Jurkat, Clone E6-1 (cell line): Measurements from ENCODE around the gene OTOS.

ENCODE experiments used
- DNase-seq: peaks from one replicate; pipeline ENCODE4 v3.0.0-alpha.2; 2011; ENCODE audit warnings: low read depth, low spot score
- H3K4me3 ChIP-seq: 2 replicates; pipeline ENCODE4 v1.5.1; 2011; ENCODE audit warnings: mild to moderate bottlenecking, low read length, control low read depth, moderate library complexity

Gene OTOS

DNA sequence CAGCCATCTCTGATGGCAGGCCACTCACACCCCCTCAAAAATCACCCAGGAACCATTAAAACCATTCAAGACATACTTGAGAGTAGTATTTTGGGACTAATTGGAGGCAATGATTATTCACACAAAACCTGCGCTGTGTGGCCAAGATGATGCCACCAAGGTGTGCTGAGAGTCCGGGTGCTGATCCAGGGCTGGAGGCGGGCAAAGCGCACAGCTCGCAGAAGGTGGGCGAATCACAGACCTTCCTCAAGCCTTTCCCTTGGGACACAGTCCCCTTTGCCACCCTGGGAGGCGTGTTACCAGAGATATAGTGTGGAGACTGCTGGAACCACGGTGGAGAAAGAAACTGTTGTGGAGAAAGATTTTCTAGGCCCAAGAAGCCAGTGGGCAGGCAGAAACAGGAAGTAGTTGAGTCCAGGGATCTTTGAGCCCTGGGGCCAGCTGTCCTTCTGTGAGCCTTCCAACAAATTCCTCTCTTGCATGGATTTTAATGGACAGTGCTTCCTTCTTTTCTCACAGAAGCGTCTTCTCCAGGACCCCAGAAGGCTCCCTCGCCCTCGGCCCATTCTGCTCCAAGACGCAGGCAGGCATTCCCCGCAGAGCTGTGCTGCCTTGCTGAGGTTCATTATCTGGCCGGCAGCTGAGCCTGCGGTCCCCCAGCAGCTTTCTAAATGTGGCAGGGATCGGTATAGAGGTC lies 12.4 kb downstream of the OTOS start:
- no peak for DNase-seq
- H3K4me3 ChIP-seq, result no peak overlapping the region

DNA sequence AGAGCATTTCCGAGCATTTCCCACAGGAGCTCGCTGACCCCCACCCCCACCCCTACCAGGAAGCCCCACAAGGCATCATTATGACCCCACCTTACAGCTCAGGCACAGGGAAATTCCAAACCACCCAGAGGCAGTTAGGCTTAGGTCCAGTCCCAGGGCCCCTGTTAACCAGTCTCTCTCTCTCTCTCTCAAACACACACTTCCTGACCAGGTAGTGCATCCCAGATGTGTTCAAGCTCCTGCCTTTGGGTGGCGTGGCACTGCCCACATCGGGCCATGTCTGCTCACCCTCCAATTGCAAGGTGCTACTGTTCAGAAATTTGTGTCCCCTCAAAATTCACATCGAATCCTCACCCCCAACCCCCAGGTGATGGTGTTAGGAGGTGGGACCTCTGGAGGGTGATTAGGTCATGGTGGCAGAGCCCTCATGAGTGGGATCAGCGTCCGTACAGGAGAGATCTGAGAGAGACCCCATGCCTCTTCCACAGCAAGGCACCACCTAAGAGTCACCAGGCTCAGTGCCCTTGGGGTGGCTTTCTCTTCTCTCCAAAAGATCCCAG lies 13.2 kb downstream of the OTOS start:
- no peak for DNase-seq
- H3K4me3 ChIP-seq, result no peak overlapping the region

DNA sequence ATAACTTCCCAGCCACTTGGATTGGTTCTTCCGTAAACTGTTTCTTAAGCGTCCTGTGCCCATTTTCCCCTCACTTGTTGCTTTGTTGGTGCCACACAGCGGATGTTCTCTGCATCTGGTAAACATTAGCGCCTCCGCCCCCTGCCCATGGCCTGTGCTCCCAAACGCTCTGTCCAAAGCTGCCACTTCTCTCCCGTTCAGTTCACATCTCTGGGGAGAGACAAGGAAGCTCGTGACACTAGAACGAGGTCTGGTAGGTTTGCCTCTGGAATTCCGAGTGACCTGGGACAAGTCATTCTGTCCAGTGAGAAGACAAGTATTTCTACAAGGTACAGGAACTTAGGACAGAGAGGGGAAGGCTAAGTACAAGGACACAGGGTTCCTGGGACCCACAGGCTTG lies 13.7 kb downstream of the OTOS start:
- no peak for DNase-seq
- no peak overlapping the region for H3K4me3 ChIP-seq

DNA sequence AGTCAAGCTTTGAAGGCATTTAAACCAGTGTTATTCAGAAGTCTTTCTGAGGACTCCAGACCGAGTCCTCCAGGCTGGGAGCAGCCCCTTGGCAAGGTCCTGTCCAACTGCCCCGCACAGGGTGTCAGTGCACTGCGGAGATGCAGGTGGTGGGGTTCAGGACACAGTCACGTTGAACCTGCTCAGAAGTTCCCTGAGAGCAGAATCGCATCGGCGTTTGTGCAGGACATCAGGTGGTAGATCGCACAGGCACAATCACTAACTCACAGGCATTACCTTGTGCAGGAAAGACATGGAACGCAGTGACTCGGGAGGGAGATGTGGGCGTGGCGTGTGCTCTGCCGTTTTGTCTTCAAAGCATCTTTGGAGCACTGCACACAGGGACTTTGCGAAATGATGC lies 14.7 kb downstream of the OTOS start:
- DNase-seq, result no peak
- no peak overlapping the region for H3K4me3 ChIP-seq

DNA sequence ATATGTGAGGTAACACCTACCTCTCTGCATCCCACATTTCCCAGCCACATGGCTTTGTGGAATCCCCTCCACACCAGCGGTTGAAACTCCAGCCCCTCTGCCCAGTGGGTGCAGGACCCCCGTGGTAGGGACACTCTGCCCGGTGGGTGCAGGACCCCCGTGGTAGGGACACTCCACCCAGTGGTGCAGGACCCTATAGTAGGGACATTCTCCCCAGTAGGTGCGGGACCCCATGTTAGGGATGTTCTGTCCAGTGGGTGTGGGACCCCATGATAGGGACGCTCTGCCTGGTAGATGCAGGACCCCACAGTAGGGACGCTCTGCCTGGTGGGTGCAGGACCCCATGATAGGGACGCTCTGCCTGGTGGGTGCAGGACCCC lies 15.8 kb downstream of the OTOS start:
- no peak for DNase-seq

DNA sequence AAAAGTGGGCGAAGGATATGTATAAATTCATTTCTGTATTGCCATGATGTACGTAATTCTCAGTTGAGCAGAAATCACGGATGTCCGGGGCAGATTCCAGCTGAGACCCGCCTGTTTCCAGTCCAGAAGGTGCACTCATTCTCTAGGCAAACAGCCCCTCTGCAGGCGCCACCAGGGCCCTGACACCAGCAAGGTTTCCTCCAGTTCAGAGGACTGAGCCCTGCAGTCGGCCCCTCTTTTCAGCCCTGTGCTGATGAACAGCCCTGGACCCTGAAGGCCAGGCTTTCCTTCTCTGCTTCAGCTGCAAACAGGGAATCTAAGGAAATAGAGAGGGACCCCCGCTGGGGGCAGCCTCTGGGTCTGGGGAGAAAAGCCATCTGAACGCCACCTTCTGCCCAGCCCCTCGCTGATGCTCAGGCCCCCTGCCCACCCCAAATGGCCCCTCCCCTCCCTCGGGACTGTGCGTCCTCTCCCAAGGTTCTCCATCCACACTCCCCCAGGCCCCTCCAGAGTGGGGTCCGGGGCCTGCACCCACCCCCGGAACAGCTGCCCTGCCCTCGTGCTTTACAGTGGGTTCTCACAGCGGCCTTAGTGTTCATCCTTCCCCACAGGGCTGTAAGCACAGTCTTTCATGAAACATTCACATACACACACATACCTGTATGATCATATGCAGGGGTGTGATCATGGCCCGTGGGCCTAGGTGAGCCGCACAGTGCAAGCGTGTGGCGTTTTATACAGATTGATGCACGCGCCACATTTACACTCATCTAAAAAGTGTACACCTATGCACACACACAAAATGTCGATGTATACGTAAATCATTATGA lies 16.4 kb downstream of the OTOS start:
- no peak overlapping the region for H3K4me3 ChIP-seq
- no peak for DNase-seq

More for the DNA sequence above, 15.8 kb downstream of the OTOS start:
- H3K4me3 ChIP-seq, result no peak overlapping the region

DNA sequence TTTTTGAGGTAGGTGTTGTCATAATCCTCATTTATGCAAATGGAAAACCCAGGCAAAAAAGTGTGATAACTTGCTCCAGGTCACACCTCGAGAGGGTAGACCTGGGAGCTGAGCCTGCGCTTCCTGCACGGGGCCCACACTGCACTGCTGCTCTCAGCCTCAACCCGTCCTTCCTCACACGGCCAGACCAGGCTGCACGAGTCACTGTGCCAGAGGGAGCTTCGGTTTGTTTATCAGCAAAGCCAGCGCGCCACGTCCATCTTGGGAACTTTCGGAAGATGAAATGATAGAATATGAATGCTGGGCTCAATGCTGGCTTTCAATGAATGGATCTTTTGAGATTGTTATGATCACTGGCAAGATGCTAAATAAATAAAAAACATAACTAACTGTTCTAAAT lies 18.8 kb downstream of the OTOS start:
- H3K4me3 ChIP-seq, result no peak overlapping the region
- no peak for DNase-seq

DNA sequence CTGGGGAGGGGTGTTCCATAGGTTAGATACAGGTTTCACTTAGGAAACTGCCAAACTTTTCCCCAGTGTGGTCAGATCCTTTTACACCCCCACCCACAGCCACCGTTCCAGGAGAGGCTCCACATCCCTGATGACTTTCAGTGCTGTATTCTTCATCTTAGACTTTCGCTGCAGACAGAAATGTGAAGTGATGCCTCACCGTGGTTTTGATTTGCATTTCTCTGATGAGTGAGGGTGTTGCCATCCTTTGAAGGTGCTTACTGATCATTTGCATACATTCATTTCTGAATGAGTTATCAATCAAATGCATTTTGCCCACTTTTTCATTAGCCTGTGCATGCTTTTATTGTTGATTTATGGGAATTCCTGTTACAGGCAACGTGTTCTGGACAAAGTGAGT lies 19.3 kb downstream of the OTOS start:
- DNase-seq, result no peak
- H3K4me3 ChIP-seq, result no peak overlapping the region

DNA sequence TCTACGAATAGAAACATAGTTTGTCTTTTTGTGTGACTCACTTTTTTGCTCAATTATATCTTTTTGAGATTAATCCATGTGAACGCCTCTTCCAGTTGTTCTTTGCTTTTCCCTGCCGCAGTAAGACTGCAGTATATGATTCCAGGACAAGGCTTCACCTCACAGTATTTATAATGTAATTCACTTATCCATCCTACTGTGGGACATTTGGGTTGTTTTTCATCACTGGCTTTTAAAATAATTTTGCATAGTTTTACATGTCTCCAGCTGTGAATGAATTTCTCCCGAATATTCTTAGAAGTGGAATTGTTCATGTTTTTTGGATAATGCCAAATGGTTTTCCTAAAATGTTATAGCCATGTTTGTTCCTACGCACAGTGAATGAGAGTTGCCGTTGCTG lies 26.2 kb downstream of the OTOS start:
- DNase-seq, result no peak
- no peak overlapping the region for H3K4me3 ChIP-seq

DNA sequence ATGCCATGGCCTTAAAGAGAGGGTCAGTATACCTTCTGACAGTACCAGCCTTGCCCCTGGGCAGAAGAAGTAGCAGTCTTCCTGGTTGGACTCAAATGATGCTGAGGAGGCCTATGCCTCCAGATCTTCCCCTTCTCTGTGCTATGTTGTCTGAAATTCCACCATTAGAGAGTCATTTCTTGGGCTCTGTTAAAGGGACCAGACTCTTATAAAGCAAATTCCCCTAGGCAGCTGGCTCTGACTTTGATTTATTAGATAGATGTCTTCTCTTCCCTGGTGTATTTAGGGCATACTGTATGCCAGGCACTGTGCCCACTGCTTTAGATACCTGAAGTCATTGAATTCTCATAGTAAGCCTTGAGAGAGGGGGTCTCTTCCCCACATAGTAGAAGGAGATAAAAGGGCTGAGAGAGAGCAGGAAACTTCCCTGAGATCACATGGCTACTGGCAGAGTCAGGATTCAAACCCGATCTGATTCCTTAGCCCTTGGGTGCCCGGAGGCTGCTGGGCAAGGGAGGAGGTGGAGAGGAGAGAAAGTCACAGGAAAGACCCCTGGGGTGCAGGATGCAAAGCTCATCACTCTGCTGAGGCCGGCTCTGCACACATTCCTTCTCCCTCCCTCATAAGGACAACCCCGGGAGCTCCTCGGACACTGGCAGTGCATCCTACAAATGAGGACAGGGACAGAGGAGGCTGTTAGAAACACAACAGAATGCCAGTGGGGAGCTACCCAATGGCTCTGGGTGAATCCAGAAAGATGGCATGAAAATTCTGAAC lies 27.4 kb downstream of the OTOS start:
- no peak for DNase-seq
- H3K4me3 ChIP-seq, result no peak overlapping the region

DNA sequence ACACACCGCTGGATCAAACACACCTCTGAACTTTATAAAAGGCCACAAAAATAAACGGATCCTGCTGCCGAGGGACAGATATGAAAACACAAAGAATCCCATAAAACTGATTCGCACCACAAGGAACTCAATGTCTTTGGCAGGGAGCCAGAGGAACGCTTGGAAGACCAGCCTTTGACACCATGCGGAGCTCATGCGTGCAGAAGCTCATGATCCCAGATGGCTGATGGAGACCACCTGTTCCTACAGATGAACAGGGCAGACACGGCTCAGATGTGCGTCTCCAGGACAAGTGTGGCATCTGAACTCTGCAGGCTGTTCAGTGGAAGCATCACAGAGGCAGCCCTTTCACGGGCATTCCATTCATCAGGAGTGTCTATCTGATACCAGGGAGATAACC lies 29.2 kb downstream of the OTOS start:
- no peak overlapping the region for H3K4me3 ChIP-seq
- no peak for DNase-seq

DNA sequence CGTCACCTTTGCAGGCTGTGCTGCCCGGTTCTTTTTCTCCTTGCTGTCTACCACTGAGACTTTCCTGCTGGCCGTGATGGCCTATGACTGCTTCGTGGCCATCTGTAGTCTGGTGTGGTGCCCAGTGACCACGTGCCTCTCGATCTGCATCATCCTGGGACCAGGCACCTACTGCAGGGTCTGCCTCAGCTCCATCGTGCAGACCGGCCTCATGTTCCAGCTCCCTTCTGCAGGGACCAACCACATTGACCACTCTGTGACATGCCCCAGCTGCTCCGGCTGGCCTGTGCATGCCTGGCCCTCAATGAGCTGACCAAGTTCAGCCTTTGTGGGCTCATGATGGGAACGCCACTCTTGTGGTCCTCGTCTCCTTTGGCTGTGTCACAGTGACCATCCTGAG lies 31.1 kb downstream of the OTOS start:
- no peak overlapping the region for H3K4me3 ChIP-seq

DNA sequence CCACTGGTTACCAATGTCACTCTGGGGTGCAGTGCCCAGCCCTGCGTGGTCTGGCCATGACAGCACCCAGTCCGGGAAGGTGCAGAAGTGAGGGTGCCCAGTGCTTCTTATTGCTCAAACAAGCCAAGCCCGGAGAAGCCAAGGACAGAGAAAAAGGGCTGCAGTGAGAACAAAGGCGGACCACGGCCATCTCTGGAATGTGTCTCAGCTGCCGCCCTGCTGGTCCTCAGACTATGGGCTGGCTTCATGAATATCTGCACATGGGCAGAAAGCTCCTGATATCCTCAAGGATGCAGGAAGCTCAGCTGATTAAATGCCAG lies 33.0 kb downstream of the OTOS start:
- no peak overlapping the region for H3K4me3 ChIP-seq
- DNase-seq, result no peak

More for the DNA sequence above, 31.1 kb downstream of the OTOS start:
- no peak for DNase-seq

DNA sequence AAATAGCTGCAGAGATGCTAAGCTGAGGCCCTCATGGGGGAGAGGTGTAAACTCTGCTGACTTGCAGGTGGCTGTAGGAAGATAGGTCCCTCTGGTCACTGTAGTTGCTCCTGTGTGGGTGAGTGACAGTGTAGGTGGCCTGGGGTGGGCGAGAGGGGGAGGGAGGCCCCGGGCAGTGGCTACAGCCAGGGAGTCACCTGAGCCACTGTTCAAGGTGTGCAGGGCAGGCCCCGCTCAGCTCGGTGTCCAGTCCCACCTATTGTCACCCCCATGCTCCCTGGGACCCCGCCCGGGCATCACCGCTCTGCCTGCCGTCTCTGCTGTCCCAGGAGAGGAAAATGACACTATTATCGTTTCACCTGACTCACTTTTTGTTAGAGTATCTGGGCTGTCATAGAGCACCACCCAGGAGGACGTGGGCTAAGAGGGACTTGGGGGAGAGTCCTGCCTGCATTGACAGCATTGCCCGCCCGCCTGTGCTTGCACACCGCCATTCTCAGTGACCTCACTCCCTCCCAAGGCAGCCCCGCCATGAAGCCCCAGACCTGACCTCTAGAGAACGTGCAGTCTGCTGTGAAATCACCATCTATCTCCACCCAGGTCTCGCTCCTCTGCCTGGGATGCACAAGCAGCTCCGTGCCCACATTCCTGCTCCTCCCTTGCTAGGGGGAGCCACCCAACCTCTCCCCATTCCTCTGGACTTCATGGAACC lies 33.5 kb downstream of the OTOS start:
- DNase-seq, result no peak
- H3K4me3 ChIP-seq, result no peak overlapping the region

DNA sequence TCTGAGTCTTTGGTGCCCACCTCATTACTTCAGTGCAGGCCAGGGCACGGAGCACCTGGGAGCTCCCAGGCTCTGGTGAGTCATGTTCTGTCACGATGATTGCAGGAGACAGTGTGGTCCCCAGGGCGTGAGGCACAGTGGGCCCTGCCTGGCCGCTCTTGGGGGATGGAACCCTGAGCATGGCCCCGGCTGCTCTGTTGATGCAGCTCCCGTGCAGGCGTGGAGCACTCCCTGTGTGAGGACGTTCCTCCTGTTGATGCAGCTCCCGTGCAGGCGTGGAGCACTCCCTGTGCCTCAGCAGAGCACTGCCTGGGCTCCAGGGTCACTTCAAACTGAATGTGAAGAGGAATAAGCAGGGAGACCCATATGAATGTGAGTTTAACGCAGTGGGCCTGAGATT lies 34.5 kb downstream of the OTOS start:
- no peak for DNase-seq
- no peak overlapping the region for H3K4me3 ChIP-seq

DNA sequence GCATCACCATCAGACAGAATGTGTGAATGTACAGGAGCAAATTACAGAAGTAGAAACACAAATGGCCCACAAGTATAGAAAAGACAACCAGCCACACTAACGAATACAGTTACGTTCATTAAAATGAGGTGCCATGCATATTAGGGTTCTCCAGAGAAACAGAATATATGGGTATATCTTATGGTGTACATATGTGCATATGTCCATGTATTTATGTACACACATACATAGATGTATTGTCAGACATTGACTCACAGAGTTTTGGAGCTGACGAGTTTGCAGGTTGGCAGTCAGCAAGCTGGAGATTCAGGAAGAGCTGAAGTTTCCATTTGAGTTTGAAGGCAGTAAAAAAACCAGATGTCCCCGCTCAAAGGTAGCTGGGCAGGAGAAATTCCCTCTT lies 37.3 kb downstream of the OTOS start:
- no peak overlapping the region for H3K4me3 ChIP-seq
- no peak for DNase-seq

DNA sequence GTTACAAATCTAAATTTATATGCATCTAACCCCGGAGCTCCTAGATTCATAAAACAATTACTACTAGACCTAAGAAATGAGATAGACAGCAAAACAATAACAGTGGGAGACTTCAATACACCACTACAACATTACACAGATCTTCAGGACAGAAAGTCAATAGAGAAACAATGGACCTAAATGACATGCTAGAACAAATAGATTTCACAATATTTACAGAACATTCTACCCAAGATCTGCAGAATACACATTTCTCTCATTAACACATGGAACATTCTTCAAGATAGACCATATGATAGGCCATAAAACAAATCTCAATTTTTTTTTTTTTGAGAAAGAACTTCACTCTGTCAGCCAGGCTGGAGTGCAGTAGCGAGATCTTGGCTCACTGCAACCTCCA lies 42.1 kb downstream of the OTOS start:
- H3K4me3 ChIP-seq, result no peak overlapping the region
- DNase-seq, result no peak

DNA sequence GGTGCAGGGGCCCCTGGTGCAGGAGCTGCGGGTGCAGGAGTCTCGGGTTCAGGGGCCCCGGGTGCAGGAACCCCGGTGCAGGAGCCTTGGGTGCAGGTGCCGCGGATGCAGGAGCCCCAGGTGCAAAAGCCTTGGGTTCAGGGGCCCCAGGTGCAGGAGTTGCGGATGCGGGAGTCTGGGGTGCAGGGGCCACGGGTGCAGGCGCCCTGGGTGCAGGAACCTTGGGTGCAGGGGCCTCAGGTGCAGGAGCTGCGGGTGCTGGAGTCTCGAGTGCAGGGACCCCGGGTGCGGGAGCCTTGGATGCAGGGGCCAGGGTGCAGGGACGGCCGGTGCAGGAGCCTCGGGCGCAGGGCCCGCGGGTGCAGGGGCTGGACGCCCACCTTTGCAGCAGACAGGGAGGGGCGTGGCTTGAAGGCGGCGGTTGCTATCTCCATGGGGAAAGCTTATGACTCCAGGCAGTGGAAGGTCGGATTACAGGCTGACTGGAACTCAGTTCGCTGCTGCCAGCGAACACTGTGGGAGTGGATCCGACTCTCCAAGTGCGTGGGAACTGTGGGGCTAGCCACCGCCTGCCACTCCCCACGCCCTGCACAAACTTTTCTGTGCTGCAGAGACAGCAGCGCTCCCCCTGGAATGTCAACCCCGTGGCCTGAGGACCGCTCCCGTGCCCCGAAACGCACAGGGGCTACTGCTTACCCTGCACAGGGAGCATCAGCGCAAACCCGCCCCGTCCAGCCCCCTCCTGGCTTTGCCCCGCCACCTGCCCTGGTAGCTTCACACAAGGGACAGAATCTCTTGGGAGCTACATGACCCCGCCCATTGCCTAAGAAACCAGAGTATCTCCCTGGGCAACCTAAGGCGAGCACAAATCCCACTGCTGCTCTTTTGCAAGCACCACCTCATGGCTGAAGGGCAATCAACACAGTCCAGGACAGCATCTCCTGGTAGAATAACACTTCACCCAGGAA lies 44.6 kb downstream of the OTOS start:
- H3K4me3 ChIP-seq, result no peak overlapping the region
- no peak for DNase-seq
